ENCODE results near the gene POLL. TPM values are rescaled to one million over a fixed set of nuclear protein-coding genes. Genes with fewer than 3 reads are reported as not detected.

Gene POLL
- total RNA-seq, 1 experiment from 2014 or later = 51.3 TPM

- Histone ChIP-seq H2AFZ (ENCODE audit: low read depth, low read length, poor library complexity, severe bottlenecking) (no peak overlapping the region), H4K20me1 (ENCODE audit: insufficient read depth) (no peaks in the 10 kb centered on the region), H3K27ac (ENCODE audit: low read depth, low read length) (no peak overlapping the region), H3K4me2 (ENCODE audit: low read length) (no peak overlapping the region), H3K27me3 (ENCODE audit: insufficient read depth, low read length) (no peaks in the 10 kb centered on the region), H3K4me3 (replicated peaks in 1 of 2; ENCODE audit: low read depth in 1 of 2, low read length in 2 of 2) (no peak overlapping the region), H3K9ac (ENCODE audit: low read length) (no peak overlapping the region), H3K9me2 (ENCODE audit: insufficient read depth) (no peaks in the 10 kb centered on the region), H3K36me3 (ENCODE audit: control insufficient read depth in 1 of 2, insufficient read depth in 2 of 2, low read length in 2 of 2) (no peaks in the 10 kb centered on the region), H3K9me3 (ENCODE audit: control insufficient read depth in 1 of 2, insufficient read depth in 1 of 2, low read depth in 1 of 2, low read length in 2 of 2) (no peaks in the 10 kb centered on the region), H3K79me2 (ENCODE audit: insufficient read depth, low read length) (no peaks in the 10 kb centered on the region), H3K4me1 (ENCODE audit: control insufficient read depth in 1 of 2, insufficient read depth in 2 of 2, low read length in 2 of 2) (no peaks in the 10 kb centered on the region)
- no peak for TF ChIP-seq EGR1 (IDR thresholded peaks at IDR 0.05; ENCODE audit: low read depth)
- ATAC-seq (no peak), DNase-seq (ENCODE audit: low read depth, low spot score) (no peak)
- intact Hi-C loops (cut with micrococcal nuclease) = no loop called here
- ChIA-PET CTCF (interaction anchor here (1.7 kb wide), 1 partner anchor 22 kb away, joined by 5 read pairs; no protein-coding TSS in a partner anchor), RAD21 (ENCODE audit: low non-redundant PET in 1 of 2, low total read pairs in 2 of 2, uncharacterized antibody in 2 of 2, unreplicated experiment in 2 of 2) (no interaction called here), POLR2A (no interaction called here)
- BruUV-seq (replicated peaks) = no TSS peak
Measured at GRCh38 chr10:101624526-101625102, 36.6 kb upstream of the POLL start.

- DNase-seq (ENCODE audit: low read depth, low spot score) = no peak
- H3K36me3 ChIP-seq (ENCODE audit: control insufficient read depth in 1 of 2, insufficient read depth in 2 of 2, low read length in 2 of 2) = no peaks in the 10 kb centered on the region
- no peaks in the 10 kb centered on the region for H3K9me2 ChIP-seq (ENCODE audit: insufficient read depth)
- no peaks in the 10 kb centered on the region for H3K4me1 ChIP-seq (ENCODE audit: control insufficient read depth in 1 of 2, insufficient read depth in 2 of 2, low read length in 2 of 2)
- CTCF ChIA-PET = interaction anchor here (1.0 kb wide), 1 partner anchor 157 kb away, joined by 3 read pairs; no protein-coding TSS in a partner anchor
- no peak overlapping the region for H3K9ac ChIP-seq (ENCODE audit: low read length)
- H3K79me2 ChIP-seq (ENCODE audit: insufficient read depth, low read length) = no peaks in the 10 kb centered on the region
- POLR2A ChIA-PET = no interaction called here
- H4K20me1 ChIP-seq (ENCODE audit: insufficient read depth) = no peaks in the 10 kb centered on the region
- H3K9me3 ChIP-seq (ENCODE audit: control insufficient read depth in 1 of 2, insufficient read depth in 1 of 2, low read depth in 1 of 2, low read length in 2 of 2) = no peaks in the 10 kb centered on the region
- no peak overlapping the region for H3K4me3 ChIP-seq (replicated peaks in 1 of 2; ENCODE audit: low read depth in 1 of 2, low read length in 2 of 2)
- H3K27me3 ChIP-seq (ENCODE audit: insufficient read depth, low read length) = no peaks in the 10 kb centered on the region
- no peak overlapping the region for H2AFZ ChIP-seq (ENCODE audit: low read depth, low read length, poor library complexity, severe bottlenecking)
- RAD21 ChIA-PET (ENCODE audit: low non-redundant PET in 1 of 2, low total read pairs in 2 of 2, uncharacterized antibody in 2 of 2, unreplicated experiment in 2 of 2) = no interaction called here
- no peak overlapping the region for H3K4me2 ChIP-seq (ENCODE audit: low read length)
- no TSS peak for BruUV-seq (replicated peaks)
- ATAC-seq = no peak
- intact Hi-C loops (cut with micrococcal nuclease) = no loop called here
- no peak overlapping the region for H3K27ac ChIP-seq (ENCODE audit: low read depth, low read length)
- TF ChIP-seq CEBPB (IDR thresholded peaks at IDR 0.05; ENCODE audit: low read depth) = no peak
- no peak for TF ChIP-seq EZH2phosphoT487 (IDR thresholded peaks at IDR 0.05; ENCODE audit: borderline replicate concordance)
- no peak for TF ChIP-seq YY1 (IDR thresholded peaks at IDR 0.05; ENCODE audit: extremely low read depth, insufficient replicate concordance, low read depth, low read length)
- TF ChIP-seq SP1 (IDR thresholded peaks at IDR 0.05; ENCODE audit: low read depth) = no peak
- no peak for TF ChIP-seq MAX (IDR thresholded peaks at IDR 0.05)
- no peak for TF ChIP-seq RAD21 (IDR thresholded peaks at IDR 0.05; ENCODE audit: low read depth)
- no peak for TF ChIP-seq ZBTB33 (IDR thresholded peaks at IDR 0.05; ENCODE audit: extremely low read depth, insufficient replicate concordance, low read length)
- no peak for TF ChIP-seq JUND (IDR thresholded peaks at IDR 0.05)
- no peak for TF ChIP-seq EGR1 (IDR thresholded peaks at IDR 0.05; ENCODE audit: low read depth)
- no peak for TF ChIP-seq ZNF274 (IDR thresholded peaks at IDR 0.05; ENCODE audit: low read depth, low read length)
- no peak for TF ChIP-seq SRF (IDR thresholded peaks at IDR 0.05; ENCODE audit: low read depth)
- TF ChIP-seq EZH2 (IDR thresholded peaks at IDR 0.05) = no peak
- TF ChIP-seq POLR2AphosphoS5 (IDR thresholded peaks at IDR 0.05; ENCODE audit: low read depth, low read length) = no peak
- TF ChIP-seq POLR2A (IDR thresholded peaks at IDR 0.05; ENCODE audit: borderline replicate concordance, extremely low read depth, insufficient read depth, insufficient read length) = no peak
- TF ChIP-seq SIN3A (IDR thresholded peaks at IDR 0.05; ENCODE audit: low read depth) = no peak
- TF ChIP-seq ELF1 (IDR thresholded peaks at IDR 0.05; ENCODE audit: borderline replicate concordance, low read depth) = no peak
- TF ChIP-seq ATF3 (IDR thresholded peaks at IDR 0.05) = no peak
- no peak for TF ChIP-seq CTCF (IDR thresholded peaks at IDR 0.05 in 2 of 3, conservative IDR thresholded peaks at IDR 0.05 in 1 of 3; ENCODE audit: borderline replicate concordance in 1 of 3, insufficient read depth in 1 of 3, low read depth in 2 of 3, low read length in 2 of 3)
Measured at GRCh38 chr10:101623528-101623927, 35.5 kb upstream of the POLL start.
